ENCODE measurements around the gene CLSTN1.

- TF ChIP-seq, protein P1, sequence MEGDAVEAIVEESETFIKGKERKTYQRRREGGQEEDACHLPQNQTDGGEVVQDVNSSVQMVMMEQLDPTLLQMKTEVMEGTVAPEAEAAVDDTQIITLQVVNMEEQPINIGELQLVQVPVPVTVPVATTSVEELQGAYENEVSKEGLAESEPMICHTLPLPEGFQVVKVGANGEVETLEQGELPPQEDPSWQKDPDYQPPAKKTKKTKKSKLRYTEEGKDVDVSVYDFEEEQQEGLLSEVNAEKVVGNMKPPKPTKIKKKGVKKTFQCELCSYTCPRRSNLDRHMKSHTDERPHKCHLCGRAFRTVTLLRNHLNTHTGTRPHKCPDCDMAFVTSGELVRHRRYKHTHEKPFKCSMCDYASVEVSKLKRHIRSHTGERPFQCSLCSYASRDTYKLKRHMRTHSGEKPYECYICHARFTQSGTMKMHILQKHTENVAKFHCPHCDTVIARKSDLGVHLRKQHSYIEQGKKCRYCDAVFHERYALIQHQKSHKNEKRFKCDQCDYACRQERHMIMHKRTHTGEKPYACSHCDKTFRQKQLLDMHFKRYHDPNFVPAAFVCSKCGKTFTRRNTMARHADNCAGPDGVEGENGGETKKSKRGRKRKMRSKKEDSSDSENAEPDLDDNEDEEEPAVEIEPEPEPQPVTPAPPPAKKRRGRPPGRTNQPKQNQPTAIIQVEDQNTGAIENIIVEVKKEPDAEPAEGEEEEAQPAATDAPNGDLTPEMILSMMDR (IDR thresholded peaks at IDR 0.05; ENCODE audit: low read length), result no peak
- TF ChIP-seq EZH2 (IDR thresholded peaks at IDR 0.05; ENCODE audit: borderline replicate concordance, low read length), result no peak
Observed at GRCh38 chr1:9825093-9826074, 1.6 kb upstream of the CLSTN1 start.

Data from OCI-LY1 (cell line).